Transverse colon (tissue), 4 donors: Measurements from ENCODE around the gene SEPHS2.

Source experiments
- CTCF ChIP-seq, 5 experiments: fragments of 200-600 bp in 3 of 5; fragments of 450-650 bp in 2 of 5; sonication (generic) in 3 of 5; IDR thresholded peaks; 1 replicate in 2 of 5; 2 replicates in 3 of 5; pipeline ENCODE4 v1.5.1; 2016 to 2017; ENCODE audit warnings: antibody characterized with exemption in 5 of 5, inconsistent platforms in 3 of 5, mild to moderate bottlenecking in 2 of 5, moderate library complexity in 1 of 5
- EP300 ChIP-seq: sonication (generic); formaldehyde crosslinking; IDR thresholded peaks from one replicate; pipeline ENCODE4 v1.6.1; 2017; ENCODE audit warnings: antibody characterized with exemption, low read depth
- POLR2AphosphoS5 ChIP-seq, 3 donors: sonication (generic); formaldehyde crosslinking; IDR thresholded peaks; one replicate each; pipeline ENCODE4 v1.6.1; 2016; ENCODE audit warnings: antibody characterized with exemption in 3 of 3

- TF ChIP-seq CTCF (IDR thresholded peaks at IDR 0.05): no peak
- no peak for TF ChIP-seq POLR2AphosphoS5 (IDR thresholded peaks at IDR 0.05)
- TF ChIP-seq EP300: no peak
These were observed 28.4 kb upstream of the SEPHS2 start for GRCh38 chr16:30474074-30474452.
